ENCODE data around the gene DNM2.

DNM2 gene

GRCh38 chr19:10690341-10690781 lies 27.5 kb upstream of the DNM2 start:
- DNase-seq (ENCODE audit: low read depth in 2 of 2), result no peak

DNA sequence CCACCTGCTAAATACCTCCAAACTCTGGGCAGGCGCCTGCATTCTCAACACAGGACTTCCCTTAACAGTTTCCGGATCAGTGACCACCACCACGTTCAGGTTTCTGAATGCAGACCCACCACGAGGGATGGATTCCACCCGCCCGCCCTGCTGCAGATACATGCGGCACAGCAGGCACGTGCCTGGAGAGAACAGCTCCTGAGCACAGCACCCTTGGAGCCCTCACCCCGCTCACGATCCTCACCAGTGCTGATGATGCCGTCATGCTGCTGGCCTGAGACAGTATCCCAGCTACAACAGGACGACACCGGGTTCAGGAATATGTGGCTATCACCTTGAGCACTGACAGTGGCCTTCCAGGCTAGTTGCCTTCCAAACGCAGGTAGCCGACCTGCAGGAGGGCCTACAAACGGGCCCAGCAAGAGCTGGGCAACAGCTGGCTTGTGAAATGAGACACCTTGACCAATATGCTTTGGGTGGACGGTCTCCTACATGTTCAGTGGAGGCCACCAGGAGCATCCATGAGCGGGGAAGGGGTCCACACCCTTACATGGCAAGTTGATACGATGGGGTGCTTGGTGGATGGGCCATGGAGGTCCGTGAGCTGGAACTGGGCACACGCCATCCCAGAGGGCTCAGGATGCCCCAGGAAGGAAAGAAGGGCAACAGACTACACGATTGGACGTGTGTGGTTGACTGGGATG lies 26.5 kb upstream of the DNM2 start:
- DNase-seq (ENCODE audit: low read depth in 2 of 2), result no peak

- no peak for DNase-seq (ENCODE audit: low read depth in 2 of 2)
Observed at GRCh38 chr19:10691883-10692282, 26.0 kb upstream of the DNM2 start.

- DNase-seq (ENCODE audit: low read depth in 2 of 2), result no peak
Observed at GRCh38 chr19:10692673-10693264, 25.1 kb upstream of the DNM2 start.

DNA sequence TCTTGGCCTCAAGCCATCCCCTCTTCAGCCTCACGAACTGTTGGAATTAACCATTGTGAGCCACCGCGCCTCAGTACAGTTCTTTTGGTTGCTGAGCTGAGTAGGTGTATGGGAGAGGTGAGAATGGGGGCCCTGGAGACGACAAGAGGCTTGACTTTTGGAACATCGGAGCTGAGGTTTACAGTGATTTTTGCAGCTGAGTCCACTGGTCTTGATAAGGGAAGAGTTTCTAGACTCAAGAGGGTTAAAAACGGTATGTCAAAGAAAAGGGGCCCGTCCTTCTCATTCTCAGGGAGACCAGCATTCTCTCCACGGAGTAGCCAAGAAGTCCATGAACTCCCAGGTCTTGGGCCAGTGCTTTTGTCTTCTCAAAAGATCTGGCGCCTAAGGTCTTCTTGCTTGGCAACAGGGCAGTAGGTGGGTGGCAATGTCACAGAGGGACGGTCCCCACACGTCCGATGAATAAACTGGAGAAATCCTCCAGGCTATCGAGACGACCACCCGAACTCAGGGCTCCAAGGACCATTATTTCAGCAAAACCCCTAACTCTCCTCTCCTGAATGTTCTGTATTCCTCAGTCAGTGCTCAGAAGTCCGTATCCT lies 23.1 kb upstream of the DNM2 start:
- DNase-seq (ENCODE audit: low read depth in 2 of 2), result no peak

GRCh38 chr19:10695401-10696398 lies 22.2 kb upstream of the DNM2 start:
- DNase-seq (ENCODE audit: low read depth in 2 of 2), result peak; percentile 75 to 81

GRCh38 chr19:10699650-10700335 lies 18.1 kb upstream of the DNM2 start:
- no peak for DNase-seq (ENCODE audit: low read depth in 2 of 2)

GRCh38 chr19:10701955-10702525 lies 15.8 kb upstream of the DNM2 start:
- DNase-seq (ENCODE audit: low read depth in 2 of 2), result no peak

GRCh38 chr19:10706990-10707389 lies 10.9 kb upstream of the DNM2 start:
- no peak for DNase-seq (ENCODE audit: low read depth in 2 of 2)

GRCh38 chr19:10707440-10707839 lies 10.4 kb upstream of the DNM2 start:
- DNase-seq (ENCODE audit: low read depth in 2 of 2), result no peak

- DNase-seq (ENCODE audit: low read depth in 2 of 2), result no peak
Observed at GRCh38 chr19:10708291-10708690, 9.6 kb upstream of the DNM2 start.

- no peak for DNase-seq (ENCODE audit: low read depth in 2 of 2)
Observed at GRCh38 chr19:10712045-10712444, 5.8 kb upstream of the DNM2 start.

- DNase-seq (ENCODE audit: low read depth in 2 of 2), result no peak
Observed at GRCh38 chr19:10712754-10713153, 5.1 kb upstream of the DNM2 start.

GRCh38 chr19:10713317-10713716 lies 4.6 kb upstream of the DNM2 start:
- no peak for DNase-seq (ENCODE audit: low read depth in 2 of 2)

DNA sequence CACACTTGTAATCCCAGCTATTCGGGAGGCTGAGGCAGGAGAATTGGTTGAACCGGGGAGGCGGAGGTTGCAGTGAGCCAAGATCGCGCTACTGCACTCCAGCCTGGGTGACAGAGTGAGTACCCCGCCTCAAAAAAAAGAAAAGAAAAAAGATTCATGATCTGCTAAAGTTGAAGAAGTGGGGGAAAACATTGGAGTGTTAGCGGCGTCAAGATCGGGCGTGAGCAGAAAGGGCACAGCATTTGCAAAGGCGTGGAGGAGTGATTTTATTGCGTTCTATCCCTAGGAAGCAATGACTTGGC lies 874 bp upstream of the DNM2 start:
- DNase-seq (ENCODE audit: low read depth in 2 of 2), result no peak

DNA sequence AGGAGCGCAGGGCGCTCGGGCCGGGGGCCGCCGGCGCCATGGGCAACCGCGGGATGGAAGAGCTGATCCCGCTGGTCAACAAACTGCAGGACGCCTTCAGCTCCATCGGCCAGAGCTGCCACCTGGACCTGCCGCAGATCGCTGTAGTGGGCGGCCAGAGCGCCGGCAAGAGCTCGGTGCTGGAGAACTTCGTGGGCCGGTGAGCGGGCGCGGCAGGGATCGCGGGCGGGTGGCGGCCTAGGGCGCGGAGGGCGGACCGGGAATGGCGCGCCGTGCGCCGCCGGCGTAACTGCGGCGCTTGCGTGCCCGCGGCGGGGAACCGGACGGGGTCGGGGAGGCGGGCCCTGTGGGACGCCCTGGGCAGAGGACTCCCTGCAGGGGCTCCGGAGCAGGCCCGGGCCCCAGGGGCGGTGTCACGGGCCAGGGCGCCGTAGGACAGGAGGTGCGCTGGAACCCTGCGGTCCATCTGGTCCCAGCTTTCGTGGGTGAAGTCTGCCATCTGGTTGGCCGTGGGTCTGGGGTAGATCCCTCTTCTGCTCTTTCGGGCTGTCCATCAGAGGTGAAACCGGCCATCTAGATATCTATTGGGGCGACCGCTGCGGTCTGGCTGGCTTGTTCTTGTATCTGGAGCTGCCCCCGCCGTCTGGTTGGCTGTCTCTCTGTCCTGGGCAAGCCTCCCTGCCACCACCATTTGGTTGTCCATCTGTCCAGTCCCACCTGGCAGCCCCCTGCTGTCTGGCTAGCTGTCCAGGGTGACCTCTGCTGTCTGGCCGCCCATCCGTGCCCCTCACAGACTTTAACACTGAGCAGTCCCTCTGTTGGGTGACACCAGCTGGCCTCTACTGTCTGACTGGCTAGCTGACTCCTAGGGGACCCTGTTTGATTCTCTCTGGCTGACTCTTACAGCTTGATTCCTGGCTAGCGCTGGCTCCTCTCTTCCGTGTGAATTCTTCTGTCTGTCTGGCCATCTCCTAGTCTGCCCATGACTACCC lies 622 bp downstream of the DNM2 start:
- no peak for DNase-seq (ENCODE audit: low read depth in 2 of 2)

- DNase-seq (ENCODE audit: low read depth in 2 of 2), result no peak
Observed at GRCh38 chr19:10719466-10719961, 1.6 kb downstream of the DNM2 start.

DNA sequence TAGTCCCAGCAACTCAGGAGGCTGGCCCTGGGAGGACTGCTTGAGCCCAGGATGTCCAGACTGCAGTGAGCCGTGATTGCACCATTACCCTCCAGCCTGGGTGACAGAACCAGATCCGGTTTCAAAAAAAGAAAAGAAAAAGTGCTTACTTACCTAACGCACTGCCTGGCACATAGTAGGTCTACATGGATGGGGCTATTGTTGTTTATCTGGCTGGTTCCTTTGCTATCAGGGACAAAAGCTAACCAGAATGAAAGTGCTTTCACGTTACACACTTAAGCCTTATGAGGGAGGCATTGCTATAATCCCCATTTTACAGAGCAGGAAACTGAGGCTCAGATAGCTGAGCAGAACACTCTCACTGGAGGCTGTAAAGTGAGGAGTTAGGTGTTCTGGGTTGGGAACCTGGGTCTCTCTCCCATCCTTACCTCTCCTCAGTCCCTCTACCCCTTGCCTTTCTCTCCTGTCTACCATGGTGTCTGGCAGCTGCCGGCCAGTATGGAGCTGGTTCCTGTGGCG lies 2.8 kb downstream of the DNM2 start:
- DNase-seq (ENCODE audit: low read depth in 2 of 2), result no peak

DNA sequence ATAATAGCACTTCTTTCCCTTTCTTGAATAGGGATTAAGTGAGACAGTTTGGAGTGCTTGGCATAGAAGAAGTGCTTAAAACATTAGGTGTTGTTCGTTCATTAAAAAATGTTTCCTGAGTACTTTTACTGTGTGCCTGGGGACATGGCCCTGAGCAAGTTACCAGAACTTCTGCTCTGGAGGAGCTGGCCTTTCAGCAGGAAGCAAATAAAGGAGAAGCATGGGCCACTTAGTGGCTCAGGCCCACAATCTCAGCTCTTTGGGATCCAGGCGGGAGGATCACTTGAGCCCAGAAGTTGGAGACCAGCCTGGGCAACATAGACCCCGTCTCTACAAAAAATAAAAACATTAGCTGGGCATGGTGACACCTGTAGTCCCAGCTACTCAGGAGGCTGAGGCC lies 5.7 kb downstream of the DNM2 start:
- DNase-seq (ENCODE audit: low read depth in 2 of 2), result no peak
